Stimulated activated CD8-positive, alpha-beta memory T cell treated with anti-CD3 and anti-CD28 coated beads, Interleukin-15, amount 100 ng/mL, for 48 hours (primary cell): ENCODE results near the gene ARHGAP15.

Experiments
- DNase-seq, 2 donors: peaks; one replicate each; pipeline ENCODE4 v3.0.0-alpha.2; 2020; ENCODE audit warnings: low read depth in 2 of 2

Gene ARHGAP15

DNA sequence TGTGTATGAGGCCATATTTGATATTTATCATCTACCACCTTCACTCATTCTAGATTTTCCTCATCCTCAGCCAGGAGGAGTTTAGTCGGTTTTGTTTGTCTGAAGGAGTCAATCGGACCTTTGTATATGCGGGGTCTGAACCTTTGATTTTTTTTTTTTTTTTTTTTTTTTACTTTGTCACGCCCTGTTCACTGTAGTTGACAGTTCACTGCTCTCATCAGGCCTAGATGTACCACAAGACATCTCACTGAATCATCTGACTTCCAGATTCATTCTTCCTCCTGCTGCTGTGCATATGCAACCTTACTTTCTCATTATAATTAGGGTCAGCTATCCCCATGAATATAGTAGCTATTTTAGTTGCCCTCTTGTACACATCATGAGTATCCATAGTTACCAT is 133.2 kb downstream of the ARHGAP15 start:
- no peak for DNase-seq

DNA sequence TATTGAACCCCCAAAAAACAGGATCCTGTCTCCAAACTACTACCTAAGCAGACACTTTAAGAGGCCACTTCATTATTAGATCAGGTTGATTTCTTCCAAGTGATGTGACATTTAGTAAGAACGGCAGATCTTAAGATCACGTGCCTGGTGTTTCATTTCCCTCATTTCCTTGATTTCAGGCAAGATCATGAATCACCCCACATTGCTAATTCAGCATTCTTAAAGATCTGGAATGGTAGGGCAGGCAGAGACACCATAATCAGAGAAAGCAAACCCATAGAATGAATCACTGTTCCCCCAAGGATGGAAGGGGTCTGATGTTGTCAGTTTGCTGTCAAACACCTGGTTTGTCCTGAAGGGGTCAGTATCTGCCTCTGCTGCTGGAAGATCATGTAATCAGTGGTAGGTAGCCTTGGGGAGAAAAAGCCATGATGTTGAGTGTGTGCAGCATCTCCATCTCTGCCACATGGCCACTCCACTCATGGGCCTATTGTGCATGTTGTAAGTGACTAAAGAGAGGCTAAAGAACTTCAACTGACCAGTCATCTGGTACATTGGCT is 133.9 kb downstream of the ARHGAP15 start:
- DNase-seq, result no peak

DNA sequence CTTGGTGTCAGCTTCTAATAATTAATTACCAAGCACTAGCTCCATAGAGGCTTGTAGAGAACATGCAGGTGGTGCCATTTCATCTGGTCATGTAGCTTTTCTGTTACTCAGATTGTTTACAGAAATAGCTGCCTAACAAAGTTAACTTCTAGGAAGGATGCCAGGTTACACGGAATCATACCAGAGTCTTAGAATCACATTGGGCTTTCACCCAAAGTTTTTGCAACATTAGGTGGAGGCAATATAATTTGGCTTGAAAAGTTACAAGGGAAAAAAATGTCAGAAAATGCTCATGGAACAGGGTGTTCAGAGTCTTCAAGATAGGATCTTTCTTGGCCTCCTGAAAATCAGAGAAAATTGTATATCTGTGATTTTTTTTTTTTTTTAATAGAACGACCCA is 135.6 kb downstream of the ARHGAP15 start:
- no peak for DNase-seq

DNA sequence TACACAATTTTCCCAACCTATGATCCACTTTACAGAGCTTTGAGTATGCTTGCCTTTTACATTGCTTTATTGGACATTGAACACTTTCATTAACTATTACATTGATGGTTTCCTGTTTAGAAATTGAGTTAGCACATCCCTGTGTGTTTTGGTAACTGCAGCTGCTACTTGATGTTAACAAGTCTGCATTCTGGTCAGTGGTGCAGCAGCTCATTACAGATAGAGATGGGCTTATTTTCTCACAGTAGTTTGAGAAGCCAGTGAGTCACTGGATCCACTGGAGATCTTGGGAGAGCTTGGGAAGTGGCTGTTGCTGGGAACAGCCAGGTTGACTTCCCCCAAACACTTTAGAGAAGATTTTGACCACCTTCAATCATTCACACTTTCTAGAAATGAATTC is 150.5 kb downstream of the ARHGAP15 start:
- no peak for DNase-seq

DNA sequence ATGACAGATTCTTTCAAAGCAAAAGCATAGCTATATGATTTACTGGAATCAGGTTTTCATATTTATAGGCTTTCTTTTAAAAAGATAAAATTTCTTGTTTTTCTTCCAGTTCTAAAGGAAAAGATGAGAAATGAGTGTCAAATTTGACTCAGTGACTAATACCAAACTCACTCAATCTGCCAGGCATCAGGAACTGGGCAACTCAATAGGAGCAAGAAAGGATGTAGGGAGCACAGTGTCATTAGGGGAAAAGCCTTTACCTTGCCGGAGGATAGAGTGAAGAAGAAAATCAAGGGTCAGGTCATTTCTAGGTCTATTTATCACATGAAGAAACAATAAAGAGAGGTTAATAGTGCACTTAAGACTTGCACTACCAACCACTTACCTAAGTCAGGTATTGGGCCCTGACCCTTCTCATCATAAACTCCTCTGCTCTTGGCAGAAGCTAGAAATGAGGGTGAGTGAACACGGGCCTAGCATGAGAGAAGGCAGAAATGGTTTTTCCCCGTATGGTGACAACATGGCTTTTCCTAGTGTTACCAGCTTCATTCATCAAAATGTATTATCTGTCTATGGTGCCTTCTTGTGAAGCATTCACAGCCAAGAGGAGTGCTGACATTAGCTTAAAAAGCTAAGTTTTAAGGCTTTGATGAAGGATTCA is 151.0 kb downstream of the ARHGAP15 start:
- no peak for DNase-seq

DNA sequence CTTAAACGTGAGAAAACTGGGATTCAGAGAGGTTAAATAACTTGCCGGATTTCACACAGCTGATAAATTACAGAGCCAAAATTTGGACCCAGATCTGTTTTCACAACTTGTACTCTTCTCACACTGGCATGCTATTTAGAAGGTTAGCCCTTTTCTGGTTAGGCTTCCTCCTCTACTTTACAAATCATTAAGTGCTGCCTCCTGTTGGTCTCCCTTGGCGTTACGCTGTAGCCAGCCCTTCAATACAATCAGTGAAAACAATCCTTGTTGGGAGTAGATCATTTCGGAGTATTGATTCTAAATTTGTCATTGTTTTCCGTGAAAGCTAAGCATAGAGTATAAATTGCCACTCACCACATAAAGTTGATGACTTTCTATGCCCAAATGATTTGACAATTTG is 153.5 kb downstream of the ARHGAP15 start:
- no peak for DNase-seq

DNA sequence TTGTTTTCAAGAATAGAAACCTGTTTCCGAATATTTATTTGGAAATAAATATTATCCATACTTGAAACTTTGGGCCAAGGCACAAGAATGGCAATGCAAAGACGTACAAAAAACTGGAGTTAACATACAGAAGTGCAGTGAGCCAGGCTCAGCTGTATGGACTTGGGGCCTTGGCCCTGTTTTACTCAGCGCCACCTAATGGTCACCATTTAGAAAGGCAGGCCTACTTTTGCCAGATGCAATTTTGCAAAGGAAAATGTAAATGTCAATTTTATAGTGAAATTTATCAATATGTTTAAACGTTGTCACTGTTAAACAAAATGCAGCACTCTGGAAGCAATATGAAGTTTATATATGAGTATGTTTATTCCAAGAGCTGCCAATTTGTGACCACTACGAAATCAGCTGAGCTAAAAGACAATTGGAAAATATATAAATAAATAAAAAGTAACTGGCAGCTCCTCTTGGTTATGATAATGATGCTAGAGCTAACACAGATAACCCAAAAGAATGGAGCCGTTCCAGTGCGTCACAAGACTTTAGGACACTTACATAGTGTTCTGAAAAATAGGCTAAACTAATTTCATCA is 155.0 kb downstream of the ARHGAP15 start:
- DNase-seq, result no peak

DNA sequence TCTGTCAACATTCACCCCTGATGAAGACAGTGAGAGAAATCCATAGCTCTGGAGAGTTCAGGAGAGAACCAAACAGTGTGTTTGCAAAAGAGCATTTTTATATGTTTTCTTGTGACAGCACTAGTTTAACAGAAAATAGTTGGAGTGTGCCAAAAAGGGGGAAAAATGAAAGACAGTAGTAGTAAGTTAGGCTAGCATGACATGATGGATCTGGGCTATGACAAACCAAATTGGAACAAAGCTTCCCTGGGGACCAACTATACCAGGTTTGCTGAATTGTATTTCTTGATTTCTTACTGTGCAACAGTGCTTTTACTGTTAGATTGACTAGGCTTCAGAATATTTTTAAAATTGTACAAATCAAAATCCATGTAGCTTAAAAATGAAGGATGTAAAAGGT is 159.8 kb downstream of the ARHGAP15 start:
- no peak for DNase-seq

DNA sequence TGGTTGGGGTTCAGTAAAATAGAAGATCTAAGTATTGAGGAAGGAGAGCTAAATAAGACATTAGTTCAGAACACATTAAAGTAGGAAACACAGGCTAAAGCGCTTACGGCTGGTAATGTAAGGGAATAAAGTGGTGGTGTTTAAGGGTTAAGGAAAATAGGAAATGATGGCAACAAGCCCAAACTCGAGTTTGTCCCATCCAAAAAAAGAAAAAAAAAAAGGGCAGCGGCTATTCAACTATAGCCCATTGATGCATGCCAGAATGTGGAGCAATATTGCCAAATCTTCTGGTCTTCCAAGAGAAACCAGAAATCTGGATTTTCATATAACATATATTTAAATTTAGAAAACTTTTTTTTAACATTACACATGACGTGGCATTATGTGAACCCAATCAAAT is 161.0 kb downstream of the ARHGAP15 start:
- DNase-seq, result no peak

DNA sequence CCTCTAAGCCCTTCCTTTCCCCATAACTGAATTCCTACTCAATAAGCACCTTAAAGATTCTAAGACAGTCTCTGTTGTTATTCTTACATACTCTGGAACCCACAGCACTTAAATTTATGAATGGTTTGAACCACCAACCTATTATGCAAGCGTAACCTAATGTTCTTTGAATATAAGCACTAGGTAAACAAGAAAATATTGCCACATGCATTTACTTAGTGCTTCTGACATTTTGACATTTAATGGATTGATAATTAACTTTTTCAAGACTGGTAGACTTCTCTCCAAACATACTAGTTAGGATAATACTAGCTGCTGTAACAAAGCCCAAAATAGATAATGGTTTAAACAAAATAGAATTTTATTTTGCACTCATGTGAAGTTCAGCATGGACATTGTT is 164.8 kb downstream of the ARHGAP15 start:
- DNase-seq, result no peak

DNA sequence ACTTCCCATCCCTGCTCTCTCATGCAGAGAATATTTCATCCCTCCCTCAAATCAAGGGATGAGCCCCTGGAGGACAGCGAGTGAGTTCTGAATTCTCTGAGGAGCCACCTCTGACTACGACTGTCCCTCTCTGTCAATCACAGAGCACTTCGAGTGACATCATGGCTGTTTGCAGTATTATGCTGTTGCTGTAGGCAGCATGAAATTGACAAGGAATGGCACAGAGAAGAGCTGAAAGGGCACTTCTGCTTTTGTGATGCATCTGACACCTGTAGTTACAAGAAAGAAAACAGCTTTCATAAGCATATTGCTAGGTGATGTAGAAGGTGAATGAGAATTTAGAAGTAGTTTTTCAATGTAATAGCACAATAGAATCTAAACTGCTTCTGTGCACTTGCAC is 166.9 kb downstream of the ARHGAP15 start:
- no peak for DNase-seq

DNA sequence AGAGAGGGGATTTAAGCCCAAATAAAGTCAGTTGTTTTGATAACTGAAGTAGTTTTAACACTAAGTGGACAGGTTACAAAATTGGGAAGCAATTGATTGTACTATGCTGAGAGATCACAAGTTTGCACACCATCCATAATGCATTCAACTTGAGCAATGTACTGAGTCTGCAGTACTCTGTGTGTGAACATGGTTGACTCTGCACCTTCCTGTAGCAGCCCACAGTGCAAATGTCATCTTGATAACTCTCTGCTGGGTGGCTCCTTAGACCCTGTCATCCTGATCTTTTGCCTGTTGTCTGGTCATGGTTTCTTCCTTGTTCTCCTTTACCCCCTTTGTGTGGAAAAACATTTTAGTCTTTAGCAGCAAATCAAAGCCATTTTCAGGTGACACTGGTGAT is 168.0 kb downstream of the ARHGAP15 start:
- no peak for DNase-seq

DNA sequence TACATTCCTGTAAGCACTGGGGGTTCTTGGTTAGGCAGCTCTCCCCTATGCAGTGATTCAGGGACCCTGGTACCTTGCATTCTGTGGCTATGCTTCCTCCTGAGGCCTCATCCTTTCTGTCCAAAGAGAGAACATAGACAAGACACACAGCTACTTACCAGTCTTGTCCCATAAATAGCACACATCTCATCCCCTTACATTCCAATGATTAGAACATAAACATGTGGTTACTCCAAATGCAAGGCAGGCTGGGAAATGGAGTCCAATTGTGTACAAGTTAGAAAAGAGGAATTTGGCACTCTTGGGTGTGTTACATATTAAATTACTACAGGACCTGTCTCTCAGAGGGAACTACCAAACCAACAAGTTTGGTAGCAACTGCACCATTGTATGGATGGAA is 171.3 kb downstream of the ARHGAP15 start:
- no peak for DNase-seq

DNA sequence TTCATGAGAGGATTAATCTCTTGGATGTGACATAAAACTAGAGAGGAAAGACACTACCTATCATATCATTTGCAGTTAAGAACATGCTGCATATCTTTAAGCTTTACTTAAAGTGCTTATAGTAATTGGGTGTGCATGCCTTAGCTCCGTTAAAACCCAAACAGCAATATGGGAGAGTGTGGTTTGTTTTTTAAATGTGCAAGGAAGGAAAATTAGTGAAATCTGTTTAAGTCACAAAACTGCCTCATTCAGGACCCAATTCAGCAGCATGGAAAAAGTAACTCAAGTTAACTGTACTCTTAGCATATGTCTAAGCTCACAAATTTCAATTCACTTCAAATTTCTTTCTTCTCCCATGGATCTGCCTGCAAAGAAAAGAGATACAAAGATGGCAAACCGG is 182.2 kb downstream of the ARHGAP15 start:
- DNase-seq, result no peak

DNA sequence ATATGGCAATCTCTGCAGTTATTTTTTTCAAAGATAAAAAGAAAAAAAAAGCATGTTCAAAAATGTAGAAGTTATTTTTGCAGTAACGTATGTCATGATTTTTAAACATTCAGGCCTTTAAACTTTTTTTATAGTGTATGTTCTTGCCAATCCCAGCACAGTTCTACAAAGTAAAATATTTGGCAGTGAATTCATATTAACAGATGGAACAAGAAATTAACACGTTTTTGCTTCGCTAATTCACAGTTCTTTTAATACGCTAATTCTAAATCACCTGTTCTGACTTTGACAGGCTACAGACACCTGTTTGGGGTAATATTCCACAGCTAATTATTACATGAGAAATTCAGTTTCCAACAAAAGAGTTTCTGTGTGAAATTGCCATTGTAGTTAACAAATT is 183.2 kb downstream of the ARHGAP15 start:
- no peak for DNase-seq

DNA sequence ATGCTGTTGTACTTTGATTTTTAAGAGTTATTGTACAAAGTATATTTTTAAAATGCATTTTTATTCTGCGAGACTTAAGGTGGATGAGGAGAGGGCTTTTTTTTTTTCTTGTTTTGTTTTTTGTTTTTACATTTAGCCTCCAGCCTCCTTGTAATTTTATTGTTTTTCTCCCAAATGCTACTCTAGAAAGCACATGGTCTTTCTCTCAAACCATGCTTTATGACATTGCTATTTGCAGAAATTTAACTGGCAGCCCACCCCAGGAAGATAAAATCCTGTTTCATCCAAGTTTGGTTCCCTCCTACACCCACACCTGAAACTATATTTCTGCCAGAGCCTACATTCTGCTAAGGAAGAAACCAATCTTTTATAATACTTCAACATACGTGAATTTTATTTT is 184.6 kb downstream of the ARHGAP15 start:
- no peak for DNase-seq

DNA sequence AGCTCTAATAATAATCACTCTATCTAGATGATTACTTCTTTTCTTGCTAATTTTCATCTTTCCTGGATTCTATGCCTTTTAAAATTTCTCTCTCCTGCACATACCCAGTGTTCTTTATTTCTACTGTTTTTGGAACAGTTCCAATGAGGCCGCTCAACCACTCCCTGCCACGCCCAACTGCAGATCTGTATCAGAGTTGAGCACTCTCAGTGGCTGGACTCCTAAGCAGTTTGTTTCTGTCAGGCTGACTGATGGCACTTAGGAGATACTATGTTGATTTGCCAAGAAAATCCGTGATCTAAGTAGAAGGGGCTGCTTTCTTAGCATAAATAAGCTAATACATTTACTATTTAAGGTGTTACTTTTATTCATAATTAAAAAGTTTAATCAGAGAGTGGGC is 192.8 kb downstream of the ARHGAP15 start:
- DNase-seq, result no peak

DNA sequence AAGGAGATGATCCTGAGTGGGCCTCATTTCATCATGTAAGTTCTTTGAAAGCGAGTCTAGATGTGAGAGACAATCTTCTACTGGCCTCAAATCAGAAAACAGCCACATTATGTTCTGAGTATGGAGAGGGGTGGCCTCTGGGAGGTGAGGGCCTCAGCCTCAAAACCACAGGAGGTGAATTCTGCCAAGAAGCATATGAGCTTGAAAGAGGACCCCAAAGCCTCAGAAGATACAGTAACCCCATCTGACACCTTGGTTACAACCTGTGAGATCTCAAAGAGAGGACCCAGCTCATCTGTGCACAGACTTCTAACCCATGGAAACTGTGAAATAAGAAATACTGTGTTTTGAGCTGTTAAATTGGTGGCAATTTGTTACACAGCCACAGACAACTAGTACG is 200.1 kb downstream of the ARHGAP15 start:
- DNase-seq, result no peak

DNA sequence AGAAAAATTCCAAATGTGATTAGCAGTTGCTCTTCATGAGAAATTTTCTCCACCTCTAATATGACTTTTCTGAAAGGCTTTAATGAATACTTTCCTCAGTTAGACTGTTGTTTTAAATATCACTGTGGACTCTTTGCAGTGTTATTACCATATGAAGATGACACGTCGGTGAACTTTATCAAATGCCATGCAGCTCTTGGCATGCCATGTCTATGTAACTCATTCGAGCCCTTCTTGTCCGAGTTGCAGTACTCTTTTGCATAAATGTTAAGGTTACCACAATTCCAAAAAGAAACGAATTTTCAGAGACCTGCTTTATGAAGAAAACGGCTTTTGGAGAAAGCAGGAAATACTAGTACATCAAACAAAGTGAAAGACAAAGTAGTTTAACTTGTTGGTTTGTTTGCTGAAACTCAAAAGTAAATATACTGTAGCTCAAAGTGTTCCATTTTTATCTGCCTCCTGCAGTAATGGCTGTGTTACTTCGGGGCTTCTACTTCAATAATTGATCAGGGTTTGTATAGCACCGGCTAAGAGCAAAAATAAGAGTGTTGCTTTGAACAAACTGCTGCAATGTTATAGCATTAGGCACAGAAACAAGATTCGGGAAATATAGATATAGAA is 204.1 kb downstream of the ARHGAP15 start:
- DNase-seq, result no peak

DNA sequence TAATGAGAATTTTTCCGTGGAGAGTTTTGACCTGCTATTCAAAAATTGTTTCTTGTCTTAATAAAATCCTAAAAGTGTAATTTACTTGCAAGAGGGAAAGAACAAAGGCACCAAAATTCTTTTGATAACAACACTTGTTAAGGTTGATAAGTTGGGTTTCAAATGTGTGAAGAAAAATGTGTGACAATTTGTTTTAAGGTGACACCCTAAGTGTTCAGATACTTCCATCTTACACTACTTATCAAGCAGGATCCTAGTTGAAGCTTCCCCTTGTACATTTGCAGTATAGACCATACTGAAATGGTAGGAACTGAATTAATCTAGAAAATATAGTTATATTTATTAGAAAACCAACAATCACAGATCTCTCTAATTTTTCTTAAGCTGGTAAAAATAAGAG is 204.6 kb downstream of the ARHGAP15 start:
- no peak for DNase-seq

DNA sequence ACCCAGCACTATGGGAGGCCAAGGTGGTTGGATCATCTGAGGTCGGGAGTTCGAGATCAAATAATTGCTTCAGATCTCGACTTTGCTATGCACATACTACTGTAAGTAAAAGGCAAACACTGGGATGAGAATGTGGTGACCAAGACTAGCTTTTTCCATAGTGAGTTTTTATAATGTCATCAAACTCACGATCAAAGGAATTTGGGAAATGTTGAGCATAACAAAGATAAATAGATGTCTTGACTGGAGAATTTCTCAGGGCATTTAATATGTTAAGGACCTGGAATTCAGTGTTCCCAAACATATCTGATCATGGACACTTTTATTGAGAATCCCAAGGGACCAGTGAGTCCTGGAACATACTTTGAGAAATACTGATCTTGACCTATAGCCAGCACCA is 205.6 kb downstream of the ARHGAP15 start:
- DNase-seq, result no peak

DNA sequence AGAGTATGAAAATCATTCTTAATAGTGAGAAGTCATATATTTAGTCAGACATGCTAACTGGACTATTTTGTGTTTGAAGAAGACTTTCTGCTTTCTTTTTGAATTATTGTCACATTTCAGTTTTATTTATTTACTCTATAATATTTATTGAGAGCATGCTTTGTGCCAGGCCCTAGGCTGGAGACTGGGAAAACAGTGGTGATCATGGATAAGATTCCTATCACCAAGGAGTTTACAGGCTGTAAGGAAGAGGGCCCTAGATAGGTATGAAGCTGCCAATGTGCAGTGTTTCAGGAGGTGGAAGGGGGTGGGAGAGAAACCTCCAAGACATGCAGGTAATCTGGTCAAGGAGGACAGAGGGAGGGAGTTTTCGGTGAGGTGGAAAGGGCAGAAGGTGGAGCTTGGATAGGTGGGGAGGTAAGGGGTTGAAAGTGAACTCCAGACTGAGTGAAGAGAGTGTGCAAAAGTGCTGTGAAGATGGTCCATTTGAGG is 207.5 kb downstream of the ARHGAP15 start:
- no peak for DNase-seq

DNA sequence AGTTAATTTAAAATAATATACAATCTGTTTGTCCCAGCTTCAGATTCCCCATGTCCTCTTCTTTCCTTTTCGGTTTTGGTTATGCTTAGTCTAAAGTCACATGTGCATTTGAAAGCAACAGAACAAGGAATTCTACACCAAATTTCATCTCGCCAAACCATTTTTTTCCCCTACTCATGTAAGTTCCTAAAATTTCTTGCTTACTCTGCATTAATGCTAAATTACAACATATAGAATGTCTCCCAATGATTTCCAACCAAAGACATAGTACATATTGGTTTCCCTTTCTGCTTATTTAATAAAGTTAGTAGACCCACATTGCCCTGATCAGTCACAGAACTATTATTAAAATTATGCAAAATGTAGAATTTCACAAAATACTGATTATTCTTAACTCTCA is 212.3 kb downstream of the ARHGAP15 start:
- DNase-seq, result no peak
